Suprapubic skin (tissue), 4 donors: ENCODE data around the gene TCP11.

Experiments
- EP300 ChIP-seq: sonication (generic); formaldehyde crosslinking; IDR thresholded peaks from one replicate; pipeline ENCODE4 v1.6.1; 2017; ENCODE audit warnings: antibody characterized with exemption
- POLR2A ChIP-seq, 2 donors: fragments of 450-650 bp; IDR thresholded peaks; one replicate each; pipeline ENCODE4 v1.6.1; 2017; ENCODE audit warnings: antibody characterized with exemption in 2 of 2, mild to moderate bottlenecking in 2 of 2, moderate library complexity in 2 of 2
- POLR2AphosphoS5 ChIP-seq, 3 donors: sonication (generic); formaldehyde crosslinking; IDR thresholded peaks; one replicate each; pipeline ENCODE4 v1.6.1; 2017; ENCODE audit warnings: antibody characterized with exemption in 3 of 3
- TF ChIP-seq, protein P1 (sequence below), 2 donors: fragments of 200-600 bp in 1 of 2; fragments of 450-650 bp in 1 of 2; sonication (generic) in 1 of 2; IDR thresholded peaks; one replicate each; pipeline ENCODE4 v1.5.1; 2016 to 2019; ENCODE audit warnings: antibody characterized with exemption in 2 of 2, mild to moderate bottlenecking in 1 of 2, moderate library complexity in 1 of 2

- TF ChIP-seq, protein P1, sequence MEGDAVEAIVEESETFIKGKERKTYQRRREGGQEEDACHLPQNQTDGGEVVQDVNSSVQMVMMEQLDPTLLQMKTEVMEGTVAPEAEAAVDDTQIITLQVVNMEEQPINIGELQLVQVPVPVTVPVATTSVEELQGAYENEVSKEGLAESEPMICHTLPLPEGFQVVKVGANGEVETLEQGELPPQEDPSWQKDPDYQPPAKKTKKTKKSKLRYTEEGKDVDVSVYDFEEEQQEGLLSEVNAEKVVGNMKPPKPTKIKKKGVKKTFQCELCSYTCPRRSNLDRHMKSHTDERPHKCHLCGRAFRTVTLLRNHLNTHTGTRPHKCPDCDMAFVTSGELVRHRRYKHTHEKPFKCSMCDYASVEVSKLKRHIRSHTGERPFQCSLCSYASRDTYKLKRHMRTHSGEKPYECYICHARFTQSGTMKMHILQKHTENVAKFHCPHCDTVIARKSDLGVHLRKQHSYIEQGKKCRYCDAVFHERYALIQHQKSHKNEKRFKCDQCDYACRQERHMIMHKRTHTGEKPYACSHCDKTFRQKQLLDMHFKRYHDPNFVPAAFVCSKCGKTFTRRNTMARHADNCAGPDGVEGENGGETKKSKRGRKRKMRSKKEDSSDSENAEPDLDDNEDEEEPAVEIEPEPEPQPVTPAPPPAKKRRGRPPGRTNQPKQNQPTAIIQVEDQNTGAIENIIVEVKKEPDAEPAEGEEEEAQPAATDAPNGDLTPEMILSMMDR (IDR thresholded peaks at IDR 0.05): no peak
- TF ChIP-seq POLR2A (IDR thresholded peaks at IDR 0.05) (no peak), POLR2AphosphoS5 (IDR thresholded peaks at IDR 0.05) (no peak), EP300 (no peak)
Observed at GRCh38 chr6:35183935-35184334, 42.8 kb upstream of the TCP11 start.
